Activated gamma-delta T cell (primary cell): Measurements from ENCODE around the gene RIC3.

Source experiments
- DNase-seq: peaks from one replicate; lab custom pipeline; 2025; lab: John Stamatoyannopoulos, UW

Gene RIC3

DNA sequence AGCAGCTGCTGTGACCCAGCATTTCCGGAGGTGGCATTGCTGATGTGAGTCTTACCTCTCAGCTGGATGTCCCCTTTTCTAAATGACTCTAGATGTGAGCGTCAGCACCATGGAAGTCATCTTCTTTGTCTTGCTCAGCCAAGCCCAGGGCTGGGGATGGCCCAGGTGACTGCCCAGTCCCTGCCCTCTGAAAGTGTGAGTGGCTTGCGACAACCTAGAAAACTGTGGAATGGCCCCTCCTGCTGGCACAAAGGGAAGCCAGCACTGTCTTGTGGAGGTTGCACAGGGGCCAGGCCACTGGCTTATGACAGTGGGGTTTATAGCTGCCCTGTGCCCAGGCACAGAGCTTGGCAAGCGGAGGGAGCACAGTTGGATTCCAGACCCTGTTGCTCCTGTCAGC lies 81.6 kb downstream of the RIC3 start:
- DNase-seq: no peak

DNA sequence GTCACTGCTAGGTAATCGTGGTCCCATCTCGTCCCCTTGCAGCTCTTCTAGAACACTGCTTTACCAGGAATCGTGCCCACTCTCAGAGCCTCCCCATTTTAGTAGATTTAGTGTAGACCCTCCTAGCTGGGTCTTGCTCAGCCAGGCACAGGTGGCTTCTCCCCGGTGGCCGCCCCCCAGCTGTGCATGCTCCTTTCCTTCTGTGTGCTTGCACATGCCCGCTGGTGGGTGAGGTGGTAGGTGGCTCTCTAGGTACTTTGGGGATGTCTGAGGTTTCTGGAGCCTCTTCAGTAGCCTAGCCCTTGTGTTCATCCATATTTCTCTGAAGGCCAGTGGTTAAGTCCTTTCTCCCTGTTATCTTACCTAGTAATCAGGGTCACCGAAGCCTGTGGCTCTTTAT lies 82.3 kb downstream of the RIC3 start:
- no peak for DNase-seq

DNA sequence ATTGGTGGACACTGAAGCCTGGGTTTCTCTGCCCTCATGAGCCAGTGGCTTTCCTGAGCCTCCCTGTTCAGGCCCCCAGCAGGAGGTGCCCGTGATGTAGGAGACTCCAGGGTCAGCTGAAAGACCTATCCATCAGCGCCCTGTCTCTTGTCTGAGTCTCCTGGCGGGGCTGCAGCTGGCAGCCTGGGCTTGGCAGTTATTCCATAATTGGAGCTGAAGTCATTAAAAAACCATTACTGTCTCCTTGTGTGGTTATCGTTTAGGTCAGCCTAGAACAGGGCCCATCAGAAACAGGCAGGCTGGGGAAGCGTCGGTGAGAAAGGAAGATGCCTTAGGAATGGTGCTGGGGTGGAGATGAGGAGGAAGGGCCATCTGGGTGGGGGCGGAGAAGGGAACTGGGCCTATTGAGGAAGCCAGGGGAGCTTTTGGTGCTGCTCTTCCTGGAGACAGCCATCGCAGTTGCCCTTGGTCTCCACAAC lies 82.8 kb downstream of the RIC3 start:
- no peak for DNase-seq

DNA sequence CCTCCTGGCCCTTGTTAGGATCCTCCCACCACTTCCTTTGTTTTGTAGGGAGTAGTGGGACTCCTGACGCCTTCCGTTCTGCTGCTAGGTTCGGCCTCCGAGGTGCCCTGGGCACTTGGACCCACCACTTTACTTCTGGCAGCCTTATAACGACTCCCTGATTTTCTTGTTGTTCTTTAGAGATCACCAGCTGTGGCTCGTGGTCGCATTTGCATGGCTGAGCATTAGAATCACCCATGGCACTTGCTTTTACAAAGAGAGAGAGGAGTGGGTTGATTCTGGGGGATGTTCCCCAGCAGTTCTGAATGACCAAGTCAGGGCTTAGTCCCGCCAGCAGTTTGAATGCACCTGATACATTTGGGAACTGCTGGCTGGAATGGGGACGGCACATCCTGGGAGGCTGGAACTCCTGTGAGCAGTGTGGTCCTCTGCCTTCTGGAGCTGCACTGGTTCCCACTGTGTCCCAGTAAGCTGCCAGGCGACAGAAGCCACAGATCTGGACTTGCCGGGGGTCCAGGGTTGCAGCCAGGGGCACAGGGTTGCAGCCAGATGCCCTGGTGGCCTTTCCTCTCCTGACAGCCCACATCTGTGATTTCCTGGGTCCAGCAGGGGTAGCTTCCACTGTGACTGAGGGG lies 83.7 kb downstream of the RIC3 start:
- DNase-seq: no peak

DNA sequence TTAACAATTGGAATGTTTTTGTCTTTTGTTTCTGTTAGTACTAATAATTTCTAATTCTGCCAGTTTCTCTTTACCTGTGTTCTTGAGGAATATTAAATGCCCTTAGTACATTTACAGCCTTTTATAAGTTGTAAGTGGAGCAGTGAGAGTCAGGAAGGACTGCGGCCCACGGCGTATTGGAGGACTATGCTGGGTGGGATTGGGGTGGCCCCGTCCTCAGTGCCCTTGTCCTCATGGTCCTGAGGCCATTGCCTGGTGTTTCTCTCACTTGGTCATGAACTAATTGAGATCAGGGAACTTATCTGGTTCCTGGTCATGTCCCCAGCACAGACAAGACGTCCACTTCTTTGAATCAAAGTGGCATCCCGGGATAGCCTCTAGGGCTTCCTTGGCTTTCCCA lies 84.5 kb downstream of the RIC3 start:
- no peak for DNase-seq

DNA sequence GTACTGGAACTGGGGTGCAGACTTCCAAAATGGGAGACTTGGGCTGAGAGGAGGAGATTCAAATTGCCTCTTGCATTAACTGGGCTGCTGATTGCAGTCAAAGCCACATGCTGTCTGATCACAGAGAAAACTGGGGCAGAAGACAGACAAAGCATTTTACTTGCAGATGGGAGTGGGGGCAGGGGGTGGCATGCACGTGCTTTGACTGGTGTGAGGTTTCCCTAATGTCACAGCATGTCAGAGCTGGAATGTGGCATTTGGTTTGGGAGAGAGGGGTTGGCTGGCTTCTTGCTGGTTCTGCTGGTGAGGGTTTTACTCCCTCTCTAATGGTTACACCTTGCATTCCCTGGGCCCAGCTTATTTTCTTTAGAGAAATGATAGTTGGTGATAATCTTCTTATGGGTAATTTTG lies 84.9 kb downstream of the RIC3 start:
- no peak for DNase-seq

DNA sequence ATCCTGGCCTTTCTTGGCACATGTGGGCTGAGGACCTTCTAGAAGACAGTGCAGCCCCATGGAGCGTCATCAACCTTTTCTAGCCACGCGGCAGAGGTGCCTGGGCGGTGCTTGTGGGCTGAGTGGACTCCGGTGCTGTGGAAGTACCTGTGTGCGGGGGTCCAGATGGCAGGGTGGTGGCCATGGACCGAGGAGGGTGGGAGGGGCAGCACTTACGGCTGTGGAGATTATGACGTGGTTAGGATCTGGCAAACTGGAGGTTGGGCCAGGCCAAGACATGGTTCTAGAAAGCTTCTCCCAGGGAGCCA lies 85.8 kb downstream of the RIC3 start:
- no peak for DNase-seq

DNA sequence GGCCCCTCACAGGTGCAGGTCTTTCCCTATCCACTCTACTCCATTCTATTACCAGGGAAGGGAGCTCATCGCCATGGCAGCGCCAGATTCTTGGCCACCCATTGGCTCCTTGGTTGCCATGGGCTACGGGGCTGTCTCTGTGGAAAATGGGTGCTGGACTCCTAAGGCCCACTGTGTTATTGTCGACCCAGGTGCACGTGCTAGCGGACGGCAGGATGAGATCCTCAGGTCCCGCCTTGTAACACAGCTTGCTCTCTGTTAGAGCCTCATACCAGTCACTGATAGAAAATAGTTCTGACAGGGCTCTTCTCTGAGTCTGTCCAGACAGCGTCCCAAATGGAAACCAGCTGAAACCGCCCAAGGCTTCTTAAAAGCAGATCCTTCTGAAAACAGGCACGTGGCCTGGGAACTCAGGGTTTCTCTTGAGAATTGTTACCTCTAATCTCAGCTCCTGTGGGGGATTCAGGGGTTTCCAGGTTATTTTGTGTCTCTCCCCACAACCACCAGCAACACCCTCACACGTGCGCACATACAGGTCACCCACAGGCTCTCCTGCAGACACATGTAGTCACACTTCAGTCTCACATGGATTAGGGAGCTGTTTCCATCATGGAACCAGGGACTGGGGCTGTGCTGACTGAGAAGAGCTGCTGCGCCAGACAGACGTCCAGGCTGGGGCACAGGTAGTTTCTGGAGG lies 86.3 kb downstream of the RIC3 start:
- DNase-seq: no peak

DNA sequence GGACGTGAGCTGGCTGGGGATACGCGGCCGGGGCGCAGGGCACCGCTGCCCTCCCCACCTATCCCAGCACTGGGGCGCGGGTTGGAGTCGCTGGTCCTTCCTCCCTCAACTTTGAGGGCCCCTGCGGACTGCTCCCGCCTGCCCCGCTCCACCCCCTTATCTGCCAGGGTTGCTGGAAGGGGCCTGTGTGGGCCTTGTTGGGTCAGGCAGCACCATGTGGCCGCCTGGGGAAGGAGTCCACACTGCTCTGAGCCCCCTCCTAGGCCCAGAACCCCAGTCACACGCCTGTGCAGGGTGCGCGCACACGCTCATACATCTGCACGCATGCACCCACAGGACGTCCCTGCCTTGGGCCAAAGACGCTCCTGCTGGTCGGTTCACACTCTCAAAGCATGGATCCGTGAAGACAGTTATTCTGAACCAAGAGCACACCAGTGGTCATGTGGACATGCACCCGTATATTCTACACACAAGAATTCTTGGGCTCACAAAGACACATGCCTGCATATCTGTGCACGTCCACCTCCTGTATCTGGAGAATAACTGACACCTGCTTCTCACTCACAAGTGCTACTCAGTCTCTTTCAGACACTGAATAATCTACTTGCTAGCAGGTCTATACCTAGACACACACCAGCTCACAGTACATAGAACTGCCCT lies 87.1 kb downstream of the RIC3 start:
- no peak for DNase-seq

DNA sequence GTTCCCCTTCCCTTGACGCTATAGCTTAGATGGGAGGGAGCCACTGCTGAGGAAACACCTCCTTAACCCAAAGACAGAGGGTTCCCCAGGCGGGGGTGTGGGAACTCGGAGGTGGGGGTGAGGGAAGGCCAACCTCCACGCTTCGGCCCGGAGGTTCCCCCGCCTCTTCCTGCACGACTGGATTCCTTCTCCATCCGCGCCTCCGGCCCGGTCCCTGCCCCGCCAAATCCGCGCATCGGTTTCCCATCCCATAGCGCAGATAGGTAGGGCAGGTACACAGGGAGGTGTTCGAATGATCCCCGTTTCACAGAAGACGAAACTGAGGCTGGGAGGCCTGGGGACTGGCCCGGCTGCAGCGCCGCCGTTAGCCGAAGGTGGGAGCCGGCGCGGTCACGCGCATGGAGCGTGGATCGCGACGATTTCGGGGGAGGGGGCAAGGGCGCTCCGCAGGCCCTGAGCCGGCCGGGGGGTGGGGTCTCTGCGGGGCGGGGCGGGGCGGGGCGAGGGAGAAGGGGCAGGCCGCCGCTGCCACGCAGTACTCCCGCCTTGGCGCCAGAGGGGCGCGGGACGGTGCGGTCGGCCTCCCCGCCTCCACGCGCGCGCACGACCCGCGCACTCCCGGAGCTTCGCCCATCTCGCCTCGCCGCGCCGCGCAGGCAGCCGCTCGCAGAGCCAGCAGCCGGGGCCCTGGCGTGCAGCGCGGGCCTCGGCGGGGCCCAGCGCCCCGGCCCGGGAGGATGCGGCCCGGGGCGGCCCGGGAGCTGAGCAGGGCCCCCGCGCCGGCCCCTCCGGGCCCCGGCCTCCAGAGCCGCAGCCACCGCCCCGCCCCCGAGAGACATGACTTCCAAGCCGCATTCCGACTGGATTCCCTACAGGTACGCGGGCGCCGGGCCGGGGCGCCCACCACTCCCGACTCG lies 87.9 kb downstream of the RIC3 start, which contains the start of gene TUB:
TUB (plus strand) TSS at position 538 of the 917 bp plus-strand sequence; CDS start at position 838, 300 bp downstream.
- no peak for DNase-seq

DNA sequence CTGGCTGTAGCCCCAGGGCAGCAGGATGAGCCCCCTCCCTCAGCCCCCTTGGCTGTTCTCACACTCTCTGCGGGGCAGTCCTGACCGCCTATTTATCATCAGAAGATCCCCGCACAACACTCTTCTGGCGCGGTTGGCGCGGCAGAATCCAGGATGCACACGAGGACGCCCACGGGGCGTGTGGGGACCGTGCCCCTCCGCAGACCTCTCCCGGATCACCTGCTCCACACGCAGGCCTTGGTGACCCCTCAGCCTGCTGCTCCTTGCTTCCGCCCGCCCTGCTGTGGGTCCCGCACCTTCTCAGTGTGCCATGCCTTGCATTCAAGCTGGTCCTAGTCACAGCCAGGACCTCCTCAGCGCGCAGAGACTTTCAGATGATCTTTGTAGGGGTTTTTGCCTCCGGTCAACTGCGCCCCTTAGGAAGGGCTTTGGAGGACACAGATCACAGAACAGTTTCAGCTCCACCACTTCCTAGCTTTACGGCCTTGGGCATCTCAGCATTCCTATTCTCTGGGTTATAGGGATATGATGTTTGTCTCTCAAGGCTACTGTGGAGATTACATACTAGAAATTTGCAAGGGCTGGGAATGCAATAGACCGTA lies 88.7 kb downstream of the RIC3 start:
- no peak for DNase-seq

DNA sequence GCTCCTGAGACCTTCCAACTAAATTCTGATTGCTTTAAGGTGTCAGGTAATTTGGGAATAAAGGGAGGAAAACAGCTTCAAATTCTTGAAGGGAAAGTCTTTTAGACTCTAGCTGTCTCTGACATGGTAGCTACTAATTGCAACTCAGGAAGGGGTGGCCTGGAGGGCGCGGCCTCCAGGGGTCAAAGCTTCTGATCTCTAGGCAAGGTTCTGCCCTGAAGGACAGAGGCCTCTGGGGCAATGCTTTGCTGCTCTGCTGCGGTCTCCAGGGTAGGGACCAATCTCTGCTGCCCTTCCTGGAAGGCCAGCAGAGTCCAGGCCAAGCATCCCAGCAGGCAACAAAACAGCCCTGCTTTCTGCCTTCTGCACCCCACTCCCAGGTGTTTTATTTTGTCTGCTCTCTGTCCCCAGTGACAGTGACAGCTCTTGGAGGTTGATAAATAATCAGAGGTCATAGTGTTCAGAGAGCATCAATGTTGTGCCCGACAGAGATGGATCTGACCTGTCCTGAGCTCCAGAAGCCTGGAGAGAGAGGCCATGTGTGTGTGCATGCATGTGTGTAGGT lies 89.6 kb downstream of the RIC3 start:
- DNase-seq: no peak

DNA sequence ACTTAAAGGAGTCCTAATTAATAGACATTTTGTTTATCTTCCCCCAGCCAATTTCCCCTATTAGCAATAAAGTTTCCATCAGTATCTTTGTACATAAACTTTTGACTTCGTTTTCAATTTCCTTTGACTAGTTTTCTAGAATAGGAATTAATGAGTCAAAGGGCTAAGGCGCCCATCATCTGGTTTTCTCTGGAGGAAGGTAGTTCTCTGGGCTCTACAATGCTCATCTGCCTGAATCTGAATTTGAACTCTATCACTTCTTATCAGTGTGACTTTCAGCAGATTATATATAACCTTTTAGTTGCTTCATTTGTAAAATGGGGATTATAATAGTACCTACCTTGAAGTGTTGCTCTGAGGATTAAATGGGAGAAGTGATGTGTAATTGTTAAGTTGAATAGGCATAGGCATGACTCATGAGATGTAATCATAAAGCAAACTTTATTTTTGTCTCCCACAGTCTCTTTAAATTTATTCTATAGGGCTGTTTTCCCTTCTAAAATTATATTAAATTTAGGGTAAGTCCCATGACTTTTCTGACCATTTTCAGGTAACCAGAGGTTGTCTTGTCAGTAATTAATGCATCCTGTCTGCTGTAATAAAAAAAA lies 93.6 kb downstream of the RIC3 start:
- no peak for DNase-seq

DNA sequence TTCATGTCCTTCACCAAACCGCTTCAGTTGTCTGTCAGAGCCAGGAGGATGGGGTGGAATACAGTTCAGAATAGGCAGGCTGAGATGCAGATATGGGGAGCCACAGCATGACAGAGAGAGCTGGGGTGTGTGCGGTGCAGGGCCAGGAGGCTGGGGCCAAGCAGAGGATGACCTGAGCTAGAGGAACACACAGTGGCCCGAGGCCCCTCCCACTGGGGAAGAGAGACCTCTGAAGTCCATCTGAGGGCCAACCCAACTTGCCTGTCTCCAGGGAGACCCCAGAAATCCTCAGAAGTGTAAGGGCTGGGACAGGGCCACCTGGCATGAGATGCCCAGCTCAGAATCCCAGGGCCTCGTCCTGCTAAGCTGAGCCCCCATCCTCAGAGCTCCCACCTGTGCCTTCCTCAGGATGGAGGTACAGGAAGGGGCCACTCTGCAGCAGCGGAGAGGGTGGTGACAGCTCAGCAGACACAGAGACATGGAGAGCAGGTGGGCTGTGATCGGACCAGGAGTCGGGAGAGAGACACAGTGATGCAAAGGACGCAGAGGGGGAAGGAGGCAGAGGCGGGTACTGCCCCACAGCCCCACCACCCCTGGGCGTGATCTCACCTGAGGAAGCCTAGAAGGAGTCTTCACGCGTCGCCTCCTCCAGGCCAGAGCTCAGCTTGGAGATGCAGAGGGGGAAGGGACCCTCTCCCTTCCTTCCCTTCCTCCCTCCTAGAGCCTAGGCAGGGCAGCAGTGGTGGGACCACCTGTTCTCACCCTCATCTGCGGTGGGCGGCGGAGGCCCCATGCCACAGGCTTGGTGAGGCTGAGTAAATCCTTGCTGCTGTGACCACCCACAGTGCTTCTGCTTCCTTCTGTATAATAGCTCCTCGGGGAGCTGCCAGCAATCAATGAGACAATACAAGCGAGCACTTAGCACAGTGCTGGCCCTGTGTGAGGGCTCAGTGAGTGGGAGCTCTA lies 96.9 kb downstream of the RIC3 start:
- DNase-seq: no peak

DNA sequence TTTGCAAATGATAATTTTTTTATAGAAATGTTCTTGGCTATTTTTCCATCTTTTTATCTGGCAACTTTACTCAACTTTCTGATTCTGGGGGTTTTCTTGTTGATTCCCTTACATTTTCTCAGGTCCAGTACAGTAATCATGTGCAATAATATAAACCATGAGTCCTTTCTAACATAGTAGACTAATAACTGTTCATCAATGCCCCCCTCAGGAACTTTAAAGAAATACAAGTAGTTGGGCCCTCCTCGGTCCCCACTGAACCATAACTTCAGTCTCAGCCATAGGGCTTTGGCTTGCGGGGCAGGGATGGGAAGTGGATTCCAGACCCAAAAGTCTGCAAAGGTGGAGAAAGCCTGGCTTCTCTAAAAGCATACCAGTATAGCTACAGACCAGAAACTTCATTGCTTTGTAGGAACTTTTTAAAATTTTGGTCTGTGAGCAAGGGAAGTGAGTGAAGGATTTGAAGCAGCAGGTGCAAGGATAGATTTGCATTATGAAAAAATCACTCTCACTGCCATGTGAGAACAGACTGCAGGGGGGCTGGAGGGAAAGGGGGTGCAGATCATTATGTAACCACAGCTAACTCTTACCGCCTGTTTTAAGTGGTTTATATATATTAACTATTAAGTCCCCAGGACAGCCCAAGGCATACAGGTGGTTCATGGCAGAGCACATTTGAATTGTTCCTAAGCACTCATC lies 98.3 kb downstream of the RIC3 start:
- no peak for DNase-seq

DNA sequence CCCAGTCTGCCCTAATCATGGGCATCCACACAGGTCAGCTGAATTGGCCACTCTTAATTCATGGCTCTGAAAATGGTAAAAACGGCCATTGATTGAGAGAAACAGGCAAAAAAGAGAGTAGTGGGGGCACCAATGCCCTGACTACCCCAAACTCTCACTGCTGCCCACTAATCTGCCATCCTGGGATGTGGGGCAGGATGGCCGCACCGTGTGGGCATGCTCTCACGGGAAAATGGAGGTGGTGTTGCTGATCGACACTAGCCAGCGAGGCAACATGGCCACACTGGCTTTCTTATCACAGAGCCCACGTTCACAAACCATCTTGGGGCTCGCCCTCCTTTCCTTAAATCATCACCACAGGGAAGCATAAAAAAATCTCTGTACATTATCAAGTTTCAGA lies 99.1 kb downstream of the RIC3 start:
- no peak for DNase-seq

DNA sequence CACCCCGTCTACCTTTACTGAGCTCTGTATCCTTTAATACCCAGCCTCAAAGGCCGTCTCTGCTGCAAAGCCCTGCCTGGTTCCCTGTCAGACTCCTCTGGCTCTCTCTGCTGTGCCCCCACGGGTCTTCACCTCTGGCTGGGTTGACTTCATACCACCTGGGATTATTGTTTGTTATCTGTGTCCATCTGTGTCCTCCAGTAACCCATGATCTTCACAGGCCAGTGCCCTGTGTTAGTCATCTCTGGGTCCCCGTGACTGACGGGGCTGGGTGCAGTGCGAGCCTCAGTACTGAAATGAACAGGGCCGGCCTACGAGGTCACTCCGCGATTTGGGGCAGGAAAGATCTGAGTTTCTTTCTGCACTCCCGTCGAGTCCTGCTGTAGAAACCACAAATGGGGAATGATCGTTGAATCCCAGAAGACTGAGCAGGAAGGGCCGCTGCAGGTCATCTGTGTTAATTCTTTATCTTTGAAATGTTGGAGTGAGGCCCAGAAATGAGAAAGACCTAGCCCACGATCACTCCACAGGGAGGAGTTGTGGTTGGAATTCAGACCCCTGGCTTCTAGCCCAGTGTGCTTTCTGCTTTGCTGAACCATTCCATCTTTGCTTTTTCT lies 100.1 kb downstream of the RIC3 start:
- no peak for DNase-seq

DNA sequence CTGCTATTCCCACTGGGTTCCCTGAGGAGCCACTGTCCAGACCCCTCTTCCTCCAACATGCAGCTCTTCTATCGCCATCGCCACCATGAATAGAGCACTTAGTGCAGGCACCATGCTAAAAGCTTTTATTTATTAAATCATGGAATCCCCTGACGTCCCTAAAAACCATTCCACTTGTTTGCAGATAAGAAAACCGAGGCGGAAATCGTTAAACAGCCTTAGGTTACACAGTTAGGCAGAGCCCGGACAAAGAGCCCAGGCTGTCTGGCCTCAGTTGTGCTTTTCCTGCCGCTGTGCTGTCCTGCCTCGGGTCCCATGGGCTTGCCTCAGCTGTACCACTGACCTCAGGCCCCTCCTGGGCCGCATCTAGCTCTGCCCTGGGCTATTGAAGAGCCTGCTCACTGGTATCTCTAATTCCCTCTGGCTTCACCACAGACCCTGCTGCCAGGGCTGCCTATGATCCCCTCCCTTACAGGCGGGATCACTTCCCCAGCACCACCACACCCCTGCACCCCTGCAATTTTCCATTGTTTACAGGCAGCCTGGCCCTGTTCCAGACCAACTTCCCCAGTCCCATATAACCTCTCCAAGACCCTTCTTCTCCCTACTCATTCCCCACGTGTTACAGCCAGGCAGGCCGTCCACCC lies 100.8 kb downstream of the RIC3 start:
- DNase-seq: no peak
